ENCODE data around the gene CATSPER1.

Gene CATSPER1

DNA sequence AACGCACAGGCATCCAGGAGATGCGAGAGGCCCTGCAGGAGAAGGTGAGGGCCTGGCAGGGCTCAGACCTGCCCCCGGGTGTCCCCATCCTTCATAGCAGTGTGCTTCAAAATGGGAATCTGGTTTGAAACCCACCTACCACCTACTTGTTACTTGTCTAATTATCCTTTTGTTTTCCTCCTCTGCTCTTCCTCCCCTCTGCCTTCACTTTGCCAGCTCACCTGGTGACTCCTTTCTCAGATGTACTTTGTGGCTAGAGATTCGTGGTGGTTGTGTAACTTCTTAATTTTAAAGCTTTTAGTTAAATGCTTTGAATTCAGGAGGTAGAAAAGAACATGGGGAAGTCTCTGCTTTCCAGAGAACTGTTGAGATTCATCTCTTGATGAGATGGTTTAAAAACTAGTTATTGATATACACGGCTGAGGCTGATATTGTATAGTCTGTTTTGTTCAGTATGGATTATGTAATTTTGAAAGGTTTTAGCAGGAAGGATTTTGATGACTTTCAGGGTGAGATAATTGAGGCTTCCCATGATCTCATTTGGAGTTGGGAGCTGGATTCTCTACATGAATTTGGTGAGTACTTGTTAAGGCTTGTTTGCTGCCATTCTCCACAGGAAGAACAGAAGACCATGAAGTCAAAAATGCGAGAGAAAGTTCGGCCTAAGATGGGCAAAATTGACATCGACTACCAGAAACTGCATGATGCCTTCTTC is 33.8 kb upstream of the CATSPER1 start:
- Mint-ChIP-seq H3K27ac (peak overlapping the region; percentile 23), H3K4me3 (no peak overlapping the region), H3K27me3 (ENCODE audit: low read depth, poor library complexity) (peaks cover 2% of the 10 kb centered on the region), H3K4me1 (no peaks in the 10 kb centered on the region), H3K9me3 (peaks cover 17% of the 10 kb centered on the region), H3K36me3 (ENCODE audit: low read depth) (peaks cover 90% of the 10 kb centered on the region)
- TF ChIP-seq, protein P1, sequence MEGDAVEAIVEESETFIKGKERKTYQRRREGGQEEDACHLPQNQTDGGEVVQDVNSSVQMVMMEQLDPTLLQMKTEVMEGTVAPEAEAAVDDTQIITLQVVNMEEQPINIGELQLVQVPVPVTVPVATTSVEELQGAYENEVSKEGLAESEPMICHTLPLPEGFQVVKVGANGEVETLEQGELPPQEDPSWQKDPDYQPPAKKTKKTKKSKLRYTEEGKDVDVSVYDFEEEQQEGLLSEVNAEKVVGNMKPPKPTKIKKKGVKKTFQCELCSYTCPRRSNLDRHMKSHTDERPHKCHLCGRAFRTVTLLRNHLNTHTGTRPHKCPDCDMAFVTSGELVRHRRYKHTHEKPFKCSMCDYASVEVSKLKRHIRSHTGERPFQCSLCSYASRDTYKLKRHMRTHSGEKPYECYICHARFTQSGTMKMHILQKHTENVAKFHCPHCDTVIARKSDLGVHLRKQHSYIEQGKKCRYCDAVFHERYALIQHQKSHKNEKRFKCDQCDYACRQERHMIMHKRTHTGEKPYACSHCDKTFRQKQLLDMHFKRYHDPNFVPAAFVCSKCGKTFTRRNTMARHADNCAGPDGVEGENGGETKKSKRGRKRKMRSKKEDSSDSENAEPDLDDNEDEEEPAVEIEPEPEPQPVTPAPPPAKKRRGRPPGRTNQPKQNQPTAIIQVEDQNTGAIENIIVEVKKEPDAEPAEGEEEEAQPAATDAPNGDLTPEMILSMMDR (IDR thresholded peaks at IDR 0.05): no peak
- DNase-seq: no peak

DNA sequence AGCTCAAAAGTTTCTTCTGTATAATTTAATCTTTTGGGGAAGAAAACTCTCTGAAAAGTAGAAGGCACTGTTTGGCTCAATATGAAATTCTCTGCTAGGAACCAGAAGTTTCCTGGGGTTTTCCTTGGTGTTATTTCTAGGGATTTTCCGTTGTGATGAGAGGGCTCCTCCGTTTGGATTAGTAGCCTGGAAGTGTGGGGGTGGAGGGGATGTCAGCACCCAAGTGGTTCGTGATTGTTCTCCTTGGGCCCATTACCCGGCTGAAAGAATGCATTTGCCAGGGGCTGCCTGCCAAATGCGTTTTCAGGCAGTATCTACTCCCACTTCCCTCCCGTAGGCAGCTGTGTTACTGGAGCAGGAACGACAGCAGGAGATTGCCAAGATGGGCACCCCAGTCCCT is 30.2 kb upstream of the CATSPER1 start:
- TF ChIP-seq, protein P1 (IDR thresholded peaks at IDR 0.05): no peak
- DNase-seq: no peak
- Mint-ChIP-seq H3K36me3 (ENCODE audit: low read depth) (peaks cover 76% of the 10 kb centered on the region), H3K27ac (no peak overlapping the region), H3K9me3 (no peaks in the 10 kb centered on the region), H3K4me3 (no peak overlapping the region), H3K27me3 (ENCODE audit: low read depth, poor library complexity) (peaks cover 6% of the 10 kb centered on the region), H3K4me1 (peaks cover 24% of the 10 kb centered on the region)

DNA sequence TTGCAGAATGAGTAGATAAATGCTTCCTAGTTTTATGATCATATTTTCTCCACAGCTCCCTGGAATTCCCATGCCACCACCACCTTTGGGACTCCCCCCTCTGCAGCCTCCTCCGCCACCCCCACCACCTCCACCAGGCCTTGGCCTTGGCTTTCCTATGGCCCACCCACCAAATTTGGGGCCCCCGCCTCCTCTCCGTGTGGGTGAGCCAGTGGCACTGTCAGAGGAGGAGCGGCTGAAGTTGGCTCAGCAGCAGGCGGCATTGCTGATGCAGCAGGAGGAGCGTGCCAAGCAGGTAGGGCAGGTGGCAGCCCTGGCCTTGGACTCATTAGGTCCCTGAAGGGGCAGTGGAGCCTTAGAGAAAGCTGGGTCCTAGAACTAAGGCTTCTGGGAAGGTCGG is 28.7 kb upstream of the CATSPER1 start:
- H3K4me3 Mint-ChIP-seq: no peak overlapping the region
- H3K27me3 Mint-ChIP-seq (ENCODE audit: low read depth, poor library complexity): peaks cover 6% of the 10 kb centered on the region
- H3K4me1 Mint-ChIP-seq: peaks cover 39% of the 10 kb centered on the region
- no peak overlapping the region for H3K27ac Mint-ChIP-seq
- TF ChIP-seq, protein P1 (IDR thresholded peaks at IDR 0.05): no peak
- no peak for DNase-seq
- H3K9me3 Mint-ChIP-seq: no peaks in the 10 kb centered on the region
- peaks cover 64% of the 10 kb centered on the region for H3K36me3 Mint-ChIP-seq (ENCODE audit: low read depth)

GRCh38 chr11:66052664-66052982 is 26.3 kb upstream of the CATSPER1 start:
- Mint-ChIP-seq H3K9me3 (no peaks in the 10 kb centered on the region), H3K36me3 (ENCODE audit: low read depth) (peaks cover 42% of the 10 kb centered on the region), H3K27me3 (ENCODE audit: low read depth, poor library complexity) (peaks cover 10% of the 10 kb centered on the region), H3K27ac (peak overlapping the region; percentile 100), H3K4me1 (peaks cover 59% of the 10 kb centered on the region), H3K4me3 (peak overlapping the region; percentile 99)
- no peak for DNase-seq
- TF ChIP-seq, protein P1 (IDR thresholded peaks at IDR 0.05): no peak

- Mint-ChIP-seq H3K27ac (peak within 1 kb of the TSS; percentile 100), H3K36me3 (ENCODE audit: low read depth) (peaks cover 37% of the 10 kb centered on the region), H3K9me3 (no peaks in the 10 kb centered on the region), H3K27me3 (ENCODE audit: low read depth, poor library complexity) (peaks cover 11% of the 10 kb centered on the region), H3K4me1 (peaks cover 61% of the 10 kb centered on the region), H3K4me3 (peak within 1 kb of the TSS; percentile 99)
- peak; percentile 94 for DNase-seq
- TF ChIP-seq, protein P1 (IDR thresholded peaks at IDR 0.05): no peak
These were observed 25.7 kb upstream of the CATSPER1 start, which contains the start of gene SF3B2 for GRCh38 chr11:66051766-66052663. SF3B2 (plus strand) TSS chr11:66052364; CDS start chr11:66052385, 21 bp downstream.
